DMS53 treated with DMSO at 0.1 percent for 48 hours (cell line): ENCODE results near the gene VENTX.

Experiments used
- DNase-seq: peaks from one replicate; lab custom pipeline; 2025; ENCODE audit not compliant: unreplicated experiment; lab: John Stamatoyannopoulos, UW

Gene VENTX, protein sequence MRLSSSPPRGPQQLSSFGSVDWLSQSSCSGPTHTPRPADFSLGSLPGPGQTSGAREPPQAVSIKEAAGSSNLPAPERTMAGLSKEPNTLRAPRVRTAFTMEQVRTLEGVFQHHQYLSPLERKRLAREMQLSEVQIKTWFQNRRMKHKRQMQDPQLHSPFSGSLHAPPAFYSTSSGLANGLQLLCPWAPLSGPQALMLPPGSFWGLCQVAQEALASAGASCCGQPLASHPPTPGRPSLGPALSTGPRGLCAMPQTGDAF

GRCh38 chr10:133237588-133238465, at the start of gene VENTX:
VENTX (plus strand) TSS chr10:133237855; CDS start chr10:133237915, 60 bp downstream.
- DNase-seq, result no peak

DNA sequence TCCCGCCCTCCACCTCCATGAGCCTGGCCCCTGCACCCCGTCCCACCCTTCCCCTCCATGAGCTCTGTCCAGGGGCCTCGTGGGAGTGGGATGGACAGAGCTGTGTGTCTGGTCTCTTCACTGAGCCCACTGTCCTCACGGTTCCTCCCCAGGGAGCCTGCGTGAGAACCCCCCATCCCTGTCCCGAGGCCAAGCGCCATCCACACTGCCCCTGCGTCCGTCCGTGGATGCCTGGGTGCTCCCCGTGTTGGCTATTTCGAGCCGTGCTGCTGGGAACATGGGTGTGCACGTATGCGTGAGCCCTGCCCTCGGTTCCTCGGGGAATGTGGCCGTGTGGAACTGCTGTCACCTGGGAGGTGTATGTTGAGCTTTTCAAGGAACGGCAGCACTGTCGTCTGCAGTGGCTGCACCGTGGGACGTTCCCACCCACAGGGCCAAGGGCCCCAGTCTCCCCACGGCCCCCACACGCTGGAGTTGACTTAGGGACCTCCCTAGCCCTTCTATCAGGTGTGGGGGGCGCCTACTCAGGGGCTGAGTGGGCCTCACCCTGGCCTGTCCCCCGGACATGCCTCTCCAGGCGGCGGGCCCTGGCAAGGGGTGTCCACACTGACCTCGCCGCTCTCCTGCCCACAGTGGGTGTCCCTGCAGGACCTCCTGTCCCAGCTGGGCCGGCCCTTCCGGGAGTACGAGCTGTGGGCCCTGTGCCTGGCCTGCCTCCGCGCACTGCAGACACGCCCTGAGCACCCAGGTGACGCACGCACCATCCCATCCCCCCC, 49.6 kb upstream of the VENTX start:
- no peak for DNase-seq

DNA sequence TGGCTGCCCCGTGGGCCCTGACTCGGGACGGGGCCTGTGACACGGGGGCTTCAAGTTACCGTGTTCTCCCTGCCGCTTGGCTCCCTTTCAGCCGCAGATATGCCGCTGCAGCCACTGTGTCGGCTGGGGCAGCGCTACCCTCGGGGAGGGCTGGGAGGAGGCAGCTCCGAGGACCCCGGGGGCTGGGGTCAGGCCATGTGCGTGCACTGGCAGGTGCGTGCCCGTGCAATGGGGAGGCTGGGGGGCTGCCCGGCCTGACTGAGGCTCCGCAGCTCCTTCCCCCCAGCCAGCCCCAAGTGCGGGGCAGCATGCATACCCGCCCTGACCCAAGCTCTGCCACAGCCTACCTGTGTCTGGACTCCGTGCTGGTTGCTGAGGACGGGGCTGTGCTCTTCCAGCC, 48.4 kb upstream of the VENTX start:
- no peak for DNase-seq

- no peak for DNase-seq
Measured at GRCh38 chr10:133189726-133190125, 47.9 kb upstream of the VENTX start.

DNA sequence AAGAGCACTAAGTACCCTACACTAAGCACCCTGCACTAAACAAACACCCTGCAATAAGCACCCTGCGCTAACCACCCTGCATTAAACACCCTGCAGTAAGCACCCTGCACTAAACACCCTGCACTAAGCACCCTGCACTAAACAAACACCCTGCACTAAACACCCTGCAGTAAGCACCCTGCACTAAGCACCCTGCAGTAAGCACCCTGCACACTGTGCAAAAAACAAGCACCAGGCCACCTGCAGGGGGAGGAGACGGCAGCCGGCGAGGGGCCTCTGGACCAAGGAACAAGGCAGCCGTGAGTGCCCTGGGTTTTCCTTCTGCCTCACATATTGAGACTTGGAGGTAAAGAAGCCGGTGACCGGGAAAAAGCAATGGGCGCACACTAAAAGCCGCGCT, 47.4 kb upstream of the VENTX start:
- DNase-seq, result no peak

GRCh38 chr10:133191651-133192050, 46.0 kb upstream of the VENTX start:
- DNase-seq, result no peak

GRCh38 chr10:133194151-133194550, 43.5 kb upstream of the VENTX start:
- DNase-seq, result no peak

DNA sequence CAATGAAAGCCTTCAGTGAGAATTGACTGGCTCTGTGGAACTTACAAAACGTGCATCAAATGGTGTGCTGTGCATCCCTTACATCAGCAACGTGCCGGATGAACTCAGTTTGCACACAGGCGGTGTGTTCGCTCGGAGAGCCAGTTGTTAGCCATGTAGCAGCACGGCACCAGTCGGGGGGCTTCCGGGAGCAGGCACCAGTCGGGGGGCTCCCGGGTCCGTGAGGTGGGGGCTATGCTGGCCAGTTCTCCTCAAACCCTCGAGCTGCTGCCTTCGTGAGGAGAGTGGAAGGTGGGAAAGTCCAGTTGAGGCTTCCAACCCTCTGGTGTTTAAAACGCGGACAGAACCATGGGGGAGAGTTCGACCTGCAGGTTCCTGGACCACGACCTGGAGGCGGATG, 42.6 kb upstream of the VENTX start:
- DNase-seq, result no peak

- no peak for DNase-seq
Measured at GRCh38 chr10:133195611-133196010, 42.0 kb upstream of the VENTX start.

- DNase-seq, result no peak
Measured at GRCh38 chr10:133196221-133196915, 41.3 kb upstream of the VENTX start.

DNA sequence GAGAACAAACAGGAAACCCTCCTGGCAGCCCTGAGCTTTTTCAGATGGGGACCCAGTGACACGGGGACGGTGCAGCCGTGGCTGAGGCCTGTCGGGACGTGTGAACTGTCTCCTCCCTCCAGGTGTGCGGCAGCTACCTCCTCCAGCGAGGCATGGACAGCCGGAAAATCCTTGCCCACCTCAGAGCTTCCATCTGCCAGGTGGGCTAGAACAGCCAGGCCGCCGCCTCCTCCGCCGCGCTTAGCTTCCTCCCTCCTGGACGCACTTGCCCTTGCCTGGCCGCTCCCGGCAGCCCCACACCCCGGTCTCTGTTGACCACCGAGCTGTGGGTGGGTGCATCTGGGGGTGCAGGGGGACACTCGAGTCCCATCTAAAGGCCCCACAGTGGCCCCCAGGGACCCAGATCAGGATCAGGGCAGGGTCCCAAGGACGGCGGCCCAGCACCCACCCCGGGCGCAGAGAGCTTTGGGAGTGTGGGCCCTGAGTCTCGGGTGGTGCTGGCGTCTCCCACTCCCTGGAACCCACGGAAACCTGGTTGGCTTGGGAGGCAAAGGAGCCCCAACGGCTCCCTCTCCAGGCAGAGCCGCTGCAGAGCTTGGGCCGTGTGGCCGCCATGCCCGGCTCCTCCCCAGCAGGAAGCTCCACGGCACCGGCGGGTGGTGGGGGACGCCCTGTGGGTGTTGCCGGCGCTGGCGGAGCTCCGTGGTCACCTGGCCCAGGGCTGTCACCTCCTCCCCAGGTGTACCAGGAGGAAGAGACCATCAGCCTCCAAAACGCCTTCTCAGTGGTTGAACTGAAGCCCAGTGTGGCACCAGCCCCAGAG, 40.5 kb upstream of the VENTX start:
- DNase-seq, result no peak

DNA sequence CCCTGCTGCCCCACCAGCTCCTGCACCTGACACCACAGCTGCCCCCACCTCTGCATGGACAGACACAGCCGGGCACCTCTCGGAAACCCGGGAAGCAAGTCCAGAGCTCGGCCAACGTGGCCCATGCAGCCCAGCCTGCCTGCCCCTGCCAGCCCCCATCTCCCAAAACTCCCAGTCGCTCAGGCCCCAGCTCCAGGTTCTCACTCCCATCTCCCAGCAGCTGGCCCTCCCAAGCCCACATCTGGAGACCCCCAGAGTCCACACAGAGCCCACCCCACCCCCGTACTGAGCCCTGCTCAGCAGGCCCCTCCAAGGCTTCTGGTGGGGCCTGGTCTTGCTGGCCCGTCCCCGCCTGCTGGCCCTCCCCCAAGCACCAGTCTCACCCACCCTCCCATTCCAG, 39.9 kb upstream of the VENTX start:
- DNase-seq, result no peak

DNA sequence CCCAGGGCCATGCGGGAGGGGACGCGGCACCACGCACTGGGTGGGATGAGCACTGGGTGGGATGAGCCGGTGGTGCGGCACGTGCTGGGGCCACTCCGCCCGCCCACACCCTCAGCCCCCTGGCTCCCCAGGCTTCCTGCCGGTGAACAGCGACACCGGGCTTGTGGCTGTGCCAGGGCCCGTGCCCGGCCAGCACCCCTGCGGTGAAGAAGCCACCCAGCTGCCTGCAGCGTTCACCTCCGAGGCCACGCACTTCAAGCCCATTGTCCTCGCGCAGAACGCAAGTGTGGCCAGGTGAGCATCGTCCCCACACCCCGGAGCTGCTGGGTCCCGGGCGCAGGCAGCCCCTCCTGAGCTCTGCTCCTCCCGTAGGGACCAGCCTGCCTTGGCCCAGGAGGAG, 39.4 kb upstream of the VENTX start:
- DNase-seq, result no peak

- DNase-seq, result no peak
Measured at GRCh38 chr10:133198621-133199487, 38.8 kb upstream of the VENTX start.

DNA sequence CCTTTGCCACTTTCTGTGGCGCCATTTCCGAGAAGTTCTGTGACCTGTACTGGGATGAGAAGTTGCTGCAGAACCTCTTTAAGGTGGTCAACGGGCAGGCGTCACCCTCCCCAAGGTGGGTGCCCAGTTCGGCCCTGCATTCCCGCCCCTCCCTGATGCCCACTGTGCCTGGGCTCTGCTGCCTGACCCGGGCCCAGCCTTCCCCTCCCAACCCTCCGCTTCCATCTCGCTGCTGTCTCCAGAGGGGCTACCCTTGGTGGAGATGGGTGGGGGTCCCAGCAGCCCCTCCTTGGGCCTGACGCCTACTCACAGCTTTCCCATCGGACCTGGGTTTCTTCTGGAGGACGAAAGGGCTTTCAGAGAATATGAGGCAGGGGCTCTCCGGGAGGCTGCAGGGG, 38.2 kb upstream of the VENTX start:
- no peak for DNase-seq

DNA sequence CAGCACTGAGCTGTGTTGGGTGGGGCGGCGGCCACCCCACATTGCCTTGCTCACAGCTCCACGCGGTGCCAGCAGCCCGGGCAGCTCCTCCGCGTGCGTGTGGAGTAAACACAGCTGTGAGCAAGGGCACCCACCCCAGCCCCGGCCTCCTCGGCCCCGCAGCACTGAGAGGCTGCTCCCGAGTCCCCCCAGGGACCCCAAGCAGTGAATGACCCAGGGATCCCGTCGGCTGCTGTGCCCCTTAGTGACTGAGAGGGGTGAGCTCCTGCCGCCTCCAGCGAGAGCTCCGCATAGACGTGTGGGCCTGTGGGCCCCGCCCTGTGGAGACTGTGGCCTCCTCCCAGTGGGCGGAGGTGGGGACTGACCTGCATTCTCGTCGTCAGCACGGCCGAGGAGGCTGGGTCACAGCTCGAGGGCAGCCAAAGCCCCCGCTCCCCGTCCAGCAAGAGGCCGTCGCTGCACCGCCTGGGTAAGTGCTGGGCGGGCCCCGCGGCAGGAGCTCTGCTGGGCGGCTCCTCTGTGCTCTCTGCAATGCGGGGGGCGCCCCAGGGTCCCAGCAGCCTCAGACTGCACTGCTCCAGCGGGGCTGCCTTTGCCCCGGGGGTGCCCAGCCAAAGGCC, 37.6 kb upstream of the VENTX start:
- no peak for DNase-seq

DNA sequence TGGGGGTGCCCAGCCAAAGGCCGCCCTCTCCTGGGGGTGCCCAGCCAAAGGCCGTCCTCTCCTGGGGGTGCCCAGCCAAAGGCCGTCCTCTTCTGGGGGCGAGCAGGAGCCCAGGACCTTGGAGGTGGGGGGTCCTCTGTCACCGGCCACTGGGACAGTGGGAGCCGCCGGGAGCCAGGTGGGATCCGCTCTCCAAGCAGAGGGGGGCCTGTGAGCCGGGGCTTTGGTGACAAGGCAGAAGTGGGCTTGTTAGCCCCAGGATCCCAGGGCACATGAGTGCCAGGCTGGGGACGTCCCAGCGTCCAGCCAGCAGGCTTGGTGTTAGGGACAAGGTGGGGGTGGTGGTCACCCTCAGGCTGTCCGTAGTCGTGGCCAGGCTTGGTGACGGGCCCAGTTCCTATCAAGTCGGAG, 37.0 kb upstream of the VENTX start:
- DNase-seq, result no peak

DNA sequence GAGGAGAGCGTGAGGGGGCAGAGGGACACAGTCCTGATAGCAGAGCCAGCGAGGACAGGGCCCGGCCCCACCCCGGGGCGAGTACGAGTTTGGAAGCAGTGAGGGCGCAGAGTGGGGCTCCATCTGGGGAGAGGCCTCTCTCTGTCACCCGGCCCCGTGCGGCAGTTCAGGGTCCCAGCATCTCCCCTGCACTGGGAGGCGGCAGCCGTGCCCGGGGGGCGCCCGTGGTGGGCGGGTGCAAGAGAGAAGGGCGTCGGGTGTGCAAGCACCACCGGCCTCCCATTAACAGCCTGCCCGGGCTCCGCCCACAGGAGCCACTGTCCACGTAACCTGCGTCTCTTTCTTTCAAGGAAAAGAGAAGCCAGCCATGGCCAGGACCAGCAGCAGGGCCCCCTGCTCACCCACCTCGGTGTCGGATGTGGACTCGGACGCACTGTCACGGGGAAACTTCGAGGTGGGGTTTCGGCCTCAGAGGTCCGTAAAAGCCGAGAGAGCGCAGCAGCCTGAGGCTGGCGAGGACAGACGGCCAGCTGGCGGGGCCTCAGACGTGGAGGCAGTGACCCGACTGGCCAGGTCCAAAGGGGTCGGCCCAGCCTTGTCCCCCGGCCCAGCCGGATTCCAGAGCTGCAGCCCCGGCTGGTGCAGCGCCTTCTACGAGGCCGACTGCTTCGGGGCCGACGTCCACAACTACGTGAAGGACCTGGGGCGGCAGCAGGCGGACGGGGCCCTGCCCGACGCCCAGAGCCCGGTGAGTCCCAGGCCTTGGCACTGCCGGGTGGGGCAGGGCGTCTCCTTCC, 36.3 kb upstream of the VENTX start:
- no peak for DNase-seq
